K562 (cell line): ENCODE results near the gene RPTOR.

Experiments
- EP300 ChIP-seq: IDR thresholded peaks from 2 replicates; pipeline ENCODE4 v1.6.1; 2012; ENCODE audit warnings: low read length, improper control_type of control experiment
- HDAC2 ChIP-seq: fragments of 450-650 bp; IDR thresholded peaks from 2 replicates; pipeline ENCODE4 v1.6.1; 2016; ENCODE audit warnings: mild to moderate bottlenecking
- NFATC3 ChIP-seq: fragments of 450-650 bp; IDR thresholded peaks from 2 replicates; pipeline ENCODE4 v1.6.1; 2017; ENCODE audit warnings: mild to moderate bottlenecking
- PHF8 ChIP-seq: fragments of 200-600 bp; sonication (generic); IDR thresholded peaks from 2 replicates; pipeline ENCODE4 v1.6.1; 2012; ENCODE audit warnings: mixed run types, mild to moderate bottlenecking, inconsistent platforms, low read length, moderate library complexity, borderline replicate concordance
- POLR2A ChIP-seq: fragments of 450-650 bp; conservative IDR thresholded peaks from 2 replicates; pipeline ENCODE4 v1.6.1; 2016
- RAD21 ChIP-seq, 2 experiments: fragments of 250-450 bp in 1 of 2; fragments of 450-650 bp in 1 of 2; sonication (Bioruptor Pico) in 1 of 2; formaldehyde crosslinking in 1 of 2; IDR thresholded peaks in 1 of 2; conservative IDR thresholded peaks in 1 of 2; 2 replicates each; pipeline versions ENCODE4 v1.4.0 to v1.8.0; 2020 to 2022; ENCODE audit warnings: mild to moderate bottlenecking in 2 of 2, moderate library complexity in 1 of 2
- SMC3 ChIP-seq: conservative IDR thresholded peaks from 2 replicates; pipeline ENCODE4 v1.6.1; 2011; ENCODE audit warnings: low read depth, low read length, improper control_type of control experiment; ENCODE audit not compliant: insufficient read depth
- ZBTB40 ChIP-seq, 2 experiments: fragments of 450-650 bp in 1 of 2; sonication (generic) in 1 of 2; formaldehyde crosslinking in 1 of 2; IDR thresholded peaks; 2 replicates each; pipeline versions ENCODE4 v1.7.1 to v1.9.0; 2016 to 2022; ENCODE audit warnings: inconsistent platforms in 1 of 2, mild to moderate bottlenecking in 1 of 2, missing genetic modification reagents in 1 of 2
- ZNF717 ChIP-seq: fragments of 250-450 bp; sonication (Bioruptor Pico); IDR thresholded peaks from 2 replicates; pipeline ENCODE4 v1.5.0; 2021

- TF ChIP-seq ZNF717 (CRISPR knock-in tag) (no peak), POLR2A (no peak), NFATC3 (no peak), RAD21 (CRISPR knock-in tag; conservative IDR thresholded peaks at IDR 0.05 in 1 of 2, IDR thresholded peaks at IDR 0.05 in 1 of 2) (no peak), SMC3 (no peak), EP300 (no peak), HDAC2 (no peak), PHF8 (no peak), ZBTB40 (IDR thresholded peaks at IDR 0.05) (no peak), ZBTB40 (CRISPR knock-in tag; IDR thresholded peaks at IDR 0.05) (no peak)
Measured at GRCh38 chr17:80969030-80969673, 424.5 kb downstream of the RPTOR start.
